SU-DHL-6 (cell line): ENCODE measurements around the gene KLF11.

ENCODE experiments used
- EZH2phosphoT487 ChIP-seq: fragments of 200-600 bp; sonication (generic), shearing (Covaris generic); conservative IDR thresholded peaks from 2 replicates; pipeline ENCODE4 v1.6.1; 2018; ENCODE audit warnings: mild to moderate bottlenecking, antibody characterized with exemption, low read length, moderate library complexity, mixed read lengths
- TF ChIP-seq, protein P1 (sequence below): fragments of 200-600 bp; sonication (generic); IDR thresholded peaks from one replicate; pipeline ENCODE4 v1.5.1; 2017; ENCODE audit warnings: antibody characterized with exemption, mild to moderate bottlenecking, low read length, moderate library complexity; ENCODE audit not compliant: insufficient read depth, poor library complexity, severe bottlenecking

DNA sequence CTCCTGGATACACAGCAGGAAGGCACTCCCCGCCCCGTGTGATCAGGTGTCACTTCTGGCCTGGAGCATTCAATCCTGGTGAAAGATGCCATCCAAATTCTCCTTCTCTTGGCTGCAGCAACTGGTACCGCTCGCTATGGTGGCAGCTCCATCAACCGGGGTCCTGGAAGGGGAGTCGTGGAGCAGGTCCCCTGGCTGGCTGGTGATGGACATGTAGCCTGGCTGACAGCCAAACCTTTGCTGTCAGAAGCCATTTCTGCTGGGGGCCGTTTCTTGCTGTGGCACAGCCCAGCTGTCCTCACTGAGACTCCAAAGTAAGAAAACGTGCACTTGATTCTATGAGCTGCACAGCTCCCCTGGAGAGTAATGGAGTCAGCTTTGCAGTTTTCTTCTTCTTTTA lies 44.0 kb downstream of the KLF11 start:
- TF ChIP-seq EZH2phosphoT487 = no peak
- TF ChIP-seq, protein P1, sequence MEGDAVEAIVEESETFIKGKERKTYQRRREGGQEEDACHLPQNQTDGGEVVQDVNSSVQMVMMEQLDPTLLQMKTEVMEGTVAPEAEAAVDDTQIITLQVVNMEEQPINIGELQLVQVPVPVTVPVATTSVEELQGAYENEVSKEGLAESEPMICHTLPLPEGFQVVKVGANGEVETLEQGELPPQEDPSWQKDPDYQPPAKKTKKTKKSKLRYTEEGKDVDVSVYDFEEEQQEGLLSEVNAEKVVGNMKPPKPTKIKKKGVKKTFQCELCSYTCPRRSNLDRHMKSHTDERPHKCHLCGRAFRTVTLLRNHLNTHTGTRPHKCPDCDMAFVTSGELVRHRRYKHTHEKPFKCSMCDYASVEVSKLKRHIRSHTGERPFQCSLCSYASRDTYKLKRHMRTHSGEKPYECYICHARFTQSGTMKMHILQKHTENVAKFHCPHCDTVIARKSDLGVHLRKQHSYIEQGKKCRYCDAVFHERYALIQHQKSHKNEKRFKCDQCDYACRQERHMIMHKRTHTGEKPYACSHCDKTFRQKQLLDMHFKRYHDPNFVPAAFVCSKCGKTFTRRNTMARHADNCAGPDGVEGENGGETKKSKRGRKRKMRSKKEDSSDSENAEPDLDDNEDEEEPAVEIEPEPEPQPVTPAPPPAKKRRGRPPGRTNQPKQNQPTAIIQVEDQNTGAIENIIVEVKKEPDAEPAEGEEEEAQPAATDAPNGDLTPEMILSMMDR = no peak
